IMR-90 (cell line): ENCODE measurements around the gene OPRL1. TPM values are rescaled to one million over a fixed set of nuclear protein-coding genes. Genes with fewer than 3 reads are reported as not detected.
"Not testable (repeated sequence)": the region's sequence is repeated elsewhere in the genome, so short reads cannot be mapped to it uniquely, and the experiment has no call there.

ENCODE experiments used
- ATAC-seq: fragments of 200-7000 bp; cut with Tn5 transposase; 2 replicates; pipeline ENCODE4 v1.9.1; 2020; ENCODE audit warnings: low read depth, mild to moderate bottlenecking, moderate library complexity
- BruUV-seq: library from RNA; stranded (reverse); fragments of 400-500 nt; replicated peaks from 2 replicates; lab custom pipeline; 2021; lab: Mats Ljungman, UMichigan
- CTCF ChIA-PET: fragments of 300-600 bp; formaldehyde crosslinking; extraction: SDS; loops from one replicate; lab custom pipeline; 2021; ENCODE audit warnings: antibody characterized with exemption; lab: Yijun Ruan, JAX
- POLR2A ChIA-PET: fragments of 300-600 bp; sonication (Branson Sonifier 250); formaldehyde crosslinking; loops from one replicate; lab custom pipeline; 2022; ENCODE audit warnings: antibody characterized with exemption; ENCODE audit not compliant: unreplicated experiment; lab: Charles Lee
- DNase-seq: peaks from one replicate; pipeline ENCODE4 v3.0.0; 2013
- H2AFZ ChIP-seq: replicated peaks from 2 replicates; pipeline ENCODE3; 2013; ENCODE audit warnings: low read length, mild to moderate bottlenecking; ENCODE audit not compliant: poor library complexity
- H2AK5ac ChIP-seq: 2 replicates; pipeline ENCODE4 v1.6.1; 2013; ENCODE audit warnings: low read depth, low read length, inconsistent platforms
- H2AK9ac ChIP-seq: replicated peaks from 2 replicates; pipeline ENCODE3; 2013; ENCODE audit warnings: mild to moderate bottlenecking, low read depth, low read length, moderate library complexity; ENCODE audit not compliant: poor library complexity
- H2BK120ac ChIP-seq: 2 replicates; pipeline ENCODE4 v1.6.1; 2013; ENCODE audit warnings: low read depth, low read length, inconsistent platforms
- H2BK15ac ChIP-seq: 3 replicates; pipeline ENCODE4 v1.6.1; 2013; ENCODE audit warnings: low read depth, low read length, inconsistent platforms
- H2BK20ac ChIP-seq: 2 replicates; pipeline ENCODE4 v1.6.1; 2013; ENCODE audit warnings: low read depth, mild to moderate bottlenecking, inconsistent platforms, low read length, moderate library complexity
- H2BK5ac ChIP-seq: 2 replicates; pipeline ENCODE4 v1.6.1; 2013; ENCODE audit warnings: mild to moderate bottlenecking, low read depth, low read length, inconsistent platforms; ENCODE audit not compliant: poor library complexity, severe bottlenecking
- H3K14ac ChIP-seq: replicated peaks from 2 replicates; pipeline ENCODE4 v1.6.1; 2013; ENCODE audit warnings: low read depth, low read length, inconsistent platforms
- H3K18ac ChIP-seq: 2 replicates; pipeline ENCODE4 v1.6.1; 2013; ENCODE audit warnings: low read depth, low read length, control low read depth
- H3K23ac ChIP-seq: 2 replicates; pipeline ENCODE4 v1.6.1; 2013; ENCODE audit warnings: low read depth, low read length, inconsistent platforms
- H3K27ac ChIP-seq: 2 replicates; pipeline ENCODE4 v1.5.1; 2013; ENCODE audit warnings: mild to moderate bottlenecking, control low read depth, low read length; ENCODE audit not compliant: insufficient read depth
- H3K27me3 ChIP-seq: 2 replicates; pipeline ENCODE4 v1.6.1; 2013; ENCODE audit warnings: low read length; ENCODE audit not compliant: control insufficient read depth, insufficient read depth
- H3K36me3 ChIP-seq: 2 replicates; pipeline ENCODE4 v1.6.1; 2013; ENCODE audit warnings: low read length, mixed read lengths; ENCODE audit not compliant: control insufficient read depth, insufficient read depth
- H3K4ac ChIP-seq: 2 replicates; pipeline ENCODE4 v1.6.1; 2013; ENCODE audit warnings: low read depth, low read length, inconsistent platforms
- H3K4me1 ChIP-seq: 2 replicates; pipeline ENCODE4 v1.6.1; 2013; ENCODE audit warnings: low read length, mixed read lengths; ENCODE audit not compliant: control insufficient read depth, insufficient read depth
- H3K4me2 ChIP-seq: 2 replicates; pipeline ENCODE4 v1.6.1; 2013; ENCODE audit warnings: low read depth, mild to moderate bottlenecking, control low read depth, low read length, moderate library complexity
- H3K4me3 ChIP-seq: 2 replicates; pipeline ENCODE4 v1.5.1; 2013; ENCODE audit warnings: low read depth, mild to moderate bottlenecking, control low read depth, low read length, moderate library complexity; ENCODE audit not compliant: insufficient read depth
- H3K56ac ChIP-seq: 2 replicates; pipeline ENCODE4 v1.6.1; 2013; ENCODE audit warnings: low read length, inconsistent platforms; ENCODE audit not compliant: insufficient read depth; ENCODE audit errors: extremely low read depth
- H3K79me1 ChIP-seq, 2 experiments: 2 replicates each; pipeline ENCODE4 v1.6.1; 2013; ENCODE audit warnings: low read length in 2 of 2, inconsistent platforms in 1 of 2, low read depth in 1 of 2
- H3K9ac ChIP-seq: 2 replicates; pipeline ENCODE4 v1.6.1; 2013; ENCODE audit warnings: low read depth, low read length, control low read depth
- H3K9me1 ChIP-seq: 2 replicates; pipeline ENCODE4 v1.6.1; 2013; ENCODE audit warnings: low read length, inconsistent platforms; ENCODE audit not compliant: insufficient read depth
- H3K9me3 ChIP-seq: 2 replicates; pipeline ENCODE4 v1.6.1; 2013; ENCODE audit warnings: low read length; ENCODE audit not compliant: control insufficient read depth, insufficient read depth
- H4K20me1 ChIP-seq: 2 replicates; pipeline ENCODE4 v1.6.1; 2013; ENCODE audit warnings: low read length, inconsistent platforms; ENCODE audit not compliant: insufficient read depth
- H4K5ac ChIP-seq: 2 replicates; pipeline ENCODE4 v1.6.1; 2013; ENCODE audit warnings: mild to moderate bottlenecking, low read depth, low read length, control low read depth
- H4K8ac ChIP-seq, 2 experiments: 2 replicates each; pipeline ENCODE4 v1.6.1; 2013; ENCODE audit warnings: low read depth in 2 of 2, low read length in 2 of 2, control low read depth in 1 of 2, inconsistent platforms in 1 of 2
- H4K91ac ChIP-seq: 2 replicates; pipeline ENCODE4 v1.6.1; 2013; ENCODE audit warnings: low read depth, low read length, inconsistent platforms; ENCODE audit not compliant: insufficient read depth
- CHD1 ChIP-seq: IDR thresholded peaks from 2 replicates; pipeline ENCODE4 v1.6.1; 2012; ENCODE audit warnings: low read depth, low read length, improper control_type of control experiment
- RAD21 ChIP-seq: IDR thresholded peaks from 2 replicates; pipeline ENCODE4 v1.6.1; 2012; ENCODE audit warnings: low read length, improper control_type of control experiment
- WGBS, 2 experiments: methylation state at CpG; one replicate each; pipeline versions ENCODE4 v1.1.5 to v1.1.7; 2013; ENCODE audit warnings: missing lambda C conversion rate in 2 of 2; ENCODE audit not compliant: insufficient read length in 1 of 2; ENCODE audit errors: extremely low coverage in 2 of 2; 5-methylcytosine and 5-hydroxymethylcytosine counted together
- dilution Hi-C: fragments of 300-500 bp; cut with HindIII; formaldehyde crosslinking; loops from one replicate; pipeline ENCODE4 v1.14.3; 2018; ENCODE audit warnings: low sequenced_read_pairs; ENCODE audit not compliant: unreplicated experiment
- in situ Hi-C: fragments of 300-500 bp; cut with MboI; formaldehyde crosslinking; loops from 3 replicates; pipeline ENCODE4 v1.14.3; 2019; ENCODE audit warnings: low sequenced_read_pairs, inconsistent platforms, mixed read lengths
- intact Hi-C: fragments of 100-400 bp; cut with micrococcal nuclease; formaldehyde crosslinking; loops from 2 replicates; pipeline ENCODE4 v1.10.0; 2022
- polyA plus RNA-seq, 3 experiments: library from polyadenylated mRNA; depleted of rRNA; stranded (reverse); fragments of >200 nt; gene quantifications; 2 replicates each; pipeline ENCODE4 v1.2.3, GENCODE V29; 2012; ENCODE audit warnings: low replicate concordance in 1 of 3
- total RNA-seq: library from RNA; depleted of rRNA; stranded (reverse); fragments of >200 nt; gene quantifications from 2 replicates; pipeline ENCODE4 v1.2.3, GENCODE V29; 2012
- TF ChIP-seq, protein P1 (sequence below): conservative IDR thresholded peaks from 2 replicates; pipeline ENCODE4 v1.5.1; 2012; ENCODE audit warnings: mild to moderate bottlenecking, low read depth, low read length, improper control_type of control experiment

Gene OPRL1
- total and polyA plus RNA-seq, 2 of the 4 experiments (the other 2 are of a cell fraction): 0.36 to 1.2 TPM

- Histone ChIP-seq H3K4ac (no peak overlapping the region), H2BK15ac (no peak overlapping the region), H3K4me3 (no peak overlapping the region), H3K23ac (no peak overlapping the region), H3K27me3 (peaks cover 12% of the 10 kb centered on the region), H3K18ac (no peak overlapping the region), H3K9me3 (no peaks in the 10 kb centered on the region), H3K14ac (no peak overlapping the region), H3K56ac (no peak overlapping the region), H3K4me1 (no peaks in the 10 kb centered on the region), H3K27ac (no peak overlapping the region), H4K20me1 (no peaks in the 10 kb centered on the region), H2BK120ac (no peak overlapping the region), H3K9me1 (no peaks in the 10 kb centered on the region), H2AK9ac (no peak overlapping the region), H3K4me2 (no peak overlapping the region), H4K91ac (no peak overlapping the region), H3K79me1 (no peaks in the 10 kb centered on the region), H2BK5ac (no peak overlapping the region), H2AK5ac (no peak overlapping the region), H2AFZ (no peak overlapping the region), H3K9ac (no peak overlapping the region), H2BK20ac (no peak overlapping the region), H3K36me3 (no peaks in the 10 kb centered on the region), H4K5ac (no peak overlapping the region), H4K8ac (no peak overlapping the region)
- in situ Hi-C loops (no loop called here), intact Hi-C loops (no loop called here), dilution Hi-C loops (no loop called here)
- ATAC-seq: peak; percentile 64
- TF ChIP-seq, protein P1, sequence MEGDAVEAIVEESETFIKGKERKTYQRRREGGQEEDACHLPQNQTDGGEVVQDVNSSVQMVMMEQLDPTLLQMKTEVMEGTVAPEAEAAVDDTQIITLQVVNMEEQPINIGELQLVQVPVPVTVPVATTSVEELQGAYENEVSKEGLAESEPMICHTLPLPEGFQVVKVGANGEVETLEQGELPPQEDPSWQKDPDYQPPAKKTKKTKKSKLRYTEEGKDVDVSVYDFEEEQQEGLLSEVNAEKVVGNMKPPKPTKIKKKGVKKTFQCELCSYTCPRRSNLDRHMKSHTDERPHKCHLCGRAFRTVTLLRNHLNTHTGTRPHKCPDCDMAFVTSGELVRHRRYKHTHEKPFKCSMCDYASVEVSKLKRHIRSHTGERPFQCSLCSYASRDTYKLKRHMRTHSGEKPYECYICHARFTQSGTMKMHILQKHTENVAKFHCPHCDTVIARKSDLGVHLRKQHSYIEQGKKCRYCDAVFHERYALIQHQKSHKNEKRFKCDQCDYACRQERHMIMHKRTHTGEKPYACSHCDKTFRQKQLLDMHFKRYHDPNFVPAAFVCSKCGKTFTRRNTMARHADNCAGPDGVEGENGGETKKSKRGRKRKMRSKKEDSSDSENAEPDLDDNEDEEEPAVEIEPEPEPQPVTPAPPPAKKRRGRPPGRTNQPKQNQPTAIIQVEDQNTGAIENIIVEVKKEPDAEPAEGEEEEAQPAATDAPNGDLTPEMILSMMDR: peak; percentile 34
- TF ChIP-seq RAD21: peak; percentile 38
- TF ChIP-seq CHD1: no peak
- no CpG with 5 or more reads among the region's 8 CpGs for WGBS, 2 experiments
- no peak for DNase-seq
- CTCF ChIA-PET: no interaction called here
- BruUV-seq: no TSS peak
- POLR2A ChIA-PET: no interaction called here
These were observed 54.1 kb downstream of the OPRL1 start for GRCh38 chr20:64133951-64134407.

DNA sequence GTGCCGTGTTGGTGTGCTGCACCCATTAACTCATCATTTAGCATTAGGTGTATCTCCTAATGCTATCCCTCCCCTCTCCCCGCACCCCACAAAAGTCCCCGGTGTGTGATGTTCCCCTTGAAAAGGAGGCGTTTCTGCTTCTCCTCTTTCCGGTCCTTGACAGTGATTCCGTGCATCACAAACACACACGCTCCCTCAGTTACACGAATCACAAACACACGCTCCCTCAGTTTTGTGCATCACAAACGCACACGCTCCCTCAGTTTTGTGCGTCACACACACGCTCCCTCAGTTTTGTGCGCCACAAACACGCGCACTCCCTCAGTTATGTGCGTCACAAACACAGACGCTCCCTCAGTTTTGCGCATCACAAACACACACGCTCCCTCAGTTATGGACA is 54.9 kb downstream of the OPRL1 start:
- H3K9ac ChIP-seq, H2BK120ac ChIP-seq, CTCF ChIA-PET, H2AFZ ChIP-seq, H4K20me1 ChIP-seq, H3K9me1 ChIP-seq, H2BK15ac ChIP-seq, H4K91ac ChIP-seq, H3K4me1 ChIP-seq, POLR2A ChIA-PET, H2AK9ac ChIP-seq, in situ Hi-C loops, ATAC-seq, DNase-seq, H4K5ac ChIP-seq, BruUV-seq, H4K8ac ChIP-seq, H3K27ac ChIP-seq, dilution Hi-C loops, H2AK5ac ChIP-seq, H3K14ac ChIP-seq, H3K23ac ChIP-seq, H2BK5ac ChIP-seq, H3K18ac ChIP-seq, H2BK20ac ChIP-seq, H3K4me2 ChIP-seq, H3K79me1 ChIP-seq, H3K4me3 ChIP-seq, H3K56ac ChIP-seq, H3K4ac ChIP-seq, H3K36me3 ChIP-seq, H3K9me3 ChIP-seq, intact Hi-C loops: not testable (repeated sequence)
- peaks cover 13% of the 10 kb centered on the region for H3K27me3 ChIP-seq
- WGBS, 2 experiments: 72% methylated on average over 16 of the region's 20 CpGs; no CpG with 5 or more reads in 1 of the 2 experiments
